Naive B cell (primary cell): ENCODE measurements around the gene ATP1B2. TPM values are rescaled to one million over a fixed set of nuclear protein-coding genes. Genes with fewer than 3 reads are reported as not detected.

Experiments
- ATAC-seq, 2 donors: fragments of 150-1000 bp; cut with Tn5 transposase; 2 replicates each; pipeline ENCODE4 v1.10.0; 2021; ENCODE audit warnings: low read depth in 2 of 2, mild to moderate bottlenecking in 2 of 2, moderate library complexity in 2 of 2
- DNase-seq: peaks from one replicate; pipeline ENCODE4 v3.0.0; 2022
- H3K27ac Mint-ChIP-seq, 6 donors: one replicate each; pipeline ENCODE4 v1.8.0; 2020 to 2022; ENCODE audit warnings: mild to moderate bottlenecking in 6 of 6, mixed read lengths in 6 of 6, moderate library complexity in 5 of 6, inconsistent platforms in 2 of 6
- H3K27me3 Mint-ChIP-seq, 3 donors: one replicate each; pipeline ENCODE4 v1.8.0; 2021 to 2022; ENCODE audit warnings: mixed read lengths in 3 of 3, mild to moderate bottlenecking in 1 of 3
- H3K36me3 Mint-ChIP-seq, 2 donors: one replicate each; pipeline ENCODE4 v1.8.0; 2020 to 2022; ENCODE audit warnings: mixed read lengths in 2 of 2, inconsistent platforms in 1 of 2, mild to moderate bottlenecking in 1 of 2
- H3K4me1 Mint-ChIP-seq, 3 donors: one replicate each; pipeline ENCODE4 v1.8.0; 2020 to 2022; ENCODE audit warnings: mixed read lengths in 3 of 3, inconsistent platforms in 1 of 3, mild to moderate bottlenecking in 1 of 3, moderate library complexity in 1 of 3
- H3K4me3 Mint-ChIP-seq, 8 donors: one replicate each; pipeline ENCODE4 v1.8.0; 2020 to 2022; ENCODE audit warnings: mild to moderate bottlenecking in 8 of 8, mixed read lengths in 8 of 8, moderate library complexity in 8 of 8, inconsistent platforms in 2 of 8
- H3K9me3 Mint-ChIP-seq, 7 donors: one replicate each; pipeline ENCODE4 v1.8.0; 2020 to 2022; ENCODE audit warnings: mixed read lengths in 7 of 7, mild to moderate bottlenecking in 5 of 7, inconsistent platforms in 2 of 7, moderate library complexity in 1 of 7
- polyA plus RNA-seq, 6 donors: library from polyadenylated mRNA; unstranded; fragments of 300-500 nt; fragmentation: Illumina TruSeq; gene quantifications; one replicate each; pipeline ENCODE4 v1.2.3, GENCODE V29; 2021; ENCODE audit warnings: low read depth in 6 of 6

ATP1B2 gene
- polyA plus RNA-seq, 6 donors from 2014 or later, result 0.08 to 0.21 TPM; not detected in 4

- no peak for DNase-seq
- peak overlapping the region in 1 of 6 donors; percentile 44 for H3K27ac Mint-ChIP-seq
- ATAC-seq, result no peak
- peaks cover 12 to 22% of the 10 kb centered on the region in 2 donors for H3K36me3 Mint-ChIP-seq
- peaks cover 13 to 27% (median 16%) of the 10 kb centered on the region in 3 donors for H3K4me1 Mint-ChIP-seq
- H3K9me3 Mint-ChIP-seq, result peaks cover 0 to 9% (median 5%) of the 10 kb centered on the region in 7 donors
- no peaks in the 10 kb centered on the region for H3K27me3 Mint-ChIP-seq
- H3K4me3 Mint-ChIP-seq, result no peak overlapping the region
Measured at GRCh38 chr17:7676533-7676932, 25.8 kb downstream of the ATP1B2 start.

GRCh38 chr17:7677388-7678067 is 26.8 kb downstream of the ATP1B2 start:
- peaks cover 12 to 22% of the 10 kb centered on the region in 2 donors for H3K36me3 Mint-ChIP-seq
- peaks cover 0 to 9% (median 5%) of the 10 kb centered on the region in 7 donors for H3K9me3 Mint-ChIP-seq
- no peaks in the 10 kb centered on the region for H3K27me3 Mint-ChIP-seq
- no peak for DNase-seq
- ATAC-seq, result no peak
- H3K4me1 Mint-ChIP-seq, result peaks cover 13 to 34% (median 16%) of the 10 kb centered on the region in 3 donors
- peak overlapping the region in 3 of 6 donors; percentile 2 to 32 (median 15) for H3K27ac Mint-ChIP-seq
- no peak overlapping the region for H3K4me3 Mint-ChIP-seq

GRCh38 chr17:7684851-7685532 is 34.3 kb downstream of the ATP1B2 start:
- peak overlapping the region; percentile 82 to 100 (median 98) for H3K27ac Mint-ChIP-seq
- no peaks in the 10 kb centered on the region for H3K9me3 Mint-ChIP-seq
- DNase-seq, result no peak
- no peaks in the 10 kb centered on the region for H3K27me3 Mint-ChIP-seq
- ATAC-seq, result no peak
- peaks cover 0 to 9% of the 10 kb centered on the region in 2 donors for H3K36me3 Mint-ChIP-seq
- peak overlapping the region; percentile 90 to 100 (median 98) for H3K4me3 Mint-ChIP-seq
- peaks cover 26 to 66% (median 42%) of the 10 kb centered on the region in 3 donors for H3K4me1 Mint-ChIP-seq

- ATAC-seq (peak; percentile 65 to 69), DNase-seq (peak; percentile 89)
- peak overlapping the region; percentile 97 to 100 (median 99) for H3K27ac Mint-ChIP-seq
- H3K36me3 Mint-ChIP-seq, result peaks cover 0 to 9% of the 10 kb centered on the region in 2 donors
- peaks cover 26 to 65% (median 46%) of the 10 kb centered on the region in 3 donors for H3K4me1 Mint-ChIP-seq
- no peaks in the 10 kb centered on the region for H3K9me3 Mint-ChIP-seq
- no peaks in the 10 kb centered on the region for H3K27me3 Mint-ChIP-seq
- H3K4me3 Mint-ChIP-seq, result peak overlapping the region; percentile 90 to 100 (median 98)
Measured at GRCh38 chr17:7685533-7686221, 35.0 kb downstream of the ATP1B2 start.

- Mint-ChIP-seq H3K27me3 (no peaks in the 10 kb centered on the region), H3K4me3 (peak overlapping the region; percentile 90 to 100 (median 98)), H3K9me3 (no peaks in the 10 kb centered on the region), H3K27ac (peak overlapping the region; percentile 97 to 100 (median 99)), H3K4me1 (peaks cover 30 to 62% (median 46%) of the 10 kb centered on the region in 3 donors), H3K36me3 (peaks cover 0 to 9% of the 10 kb centered on the region in 2 donors)
- ATAC-seq (peak; percentile 47 to 53), DNase-seq (peak; percentile 90)
Measured at GRCh38 chr17:7686222-7687071, 35.7 kb downstream of the ATP1B2 start.

- DNase-seq (peak; percentile 86), ATAC-seq (peak; percentile 51 to 58)
- Mint-ChIP-seq H3K9me3 (no peaks in the 10 kb centered on the region), H3K4me1 (peaks cover 30 to 57% (median 46%) of the 10 kb centered on the region in 3 donors), H3K27ac (peak within 1 kb of the TSS; percentile 97 to 100 (median 99)), H3K27me3 (no peaks in the 10 kb centered on the region), H3K4me3 (peak within 1 kb of the TSS; percentile 90 to 100 (median 98)), H3K36me3 (peaks cover 0 to 9% of the 10 kb centered on the region in 2 donors)
Measured at GRCh38 chr17:7687072-7687907, 36.6 kb downstream of the ATP1B2 start, which contains the start of gene TP53. TSS of gene TP53 (minus strand) at chr17:7687490. CDS start at chr17:7676594, 10,896 bp downstream.

GRCh38 chr17:7687908-7688807 is 37.4 kb downstream of the ATP1B2 start, which contains the start of gene WRAP53:
TSS of gene WRAP53 (plus strand) at chr17:7688477. CDS start at chr17:7688649, 172 bp downstream.
- peak; percentile 94 for DNase-seq
- peak; percentile 68 to 73 for ATAC-seq
- H3K27me3 Mint-ChIP-seq, result no peaks in the 10 kb centered on the region
- peaks cover 32 to 53% (median 46%) of the 10 kb centered on the region in 3 donors for H3K4me1 Mint-ChIP-seq
- peaks cover 5 to 9% of the 10 kb centered on the region in 2 donors for H3K36me3 Mint-ChIP-seq
- H3K9me3 Mint-ChIP-seq, result no peaks in the 10 kb centered on the region
- peak within 1 kb of the TSS; percentile 97 to 100 (median 99) for H3K27ac Mint-ChIP-seq
- H3K4me3 Mint-ChIP-seq, result peak within 1 kb of the TSS; percentile 90 to 100 (median 98)

GRCh38 chr17:7688808-7689316 is 38.1 kb downstream of the ATP1B2 start:
- peaks cover 33 to 50% (median 42%) of the 10 kb centered on the region in 3 donors for H3K4me1 Mint-ChIP-seq
- no peaks in the 10 kb centered on the region for H3K9me3 Mint-ChIP-seq
- H3K4me3 Mint-ChIP-seq, result peak overlapping the region; percentile 90 to 100 (median 98)
- DNase-seq, result no peak
- H3K36me3 Mint-ChIP-seq, result peaks cover 12% of the 10 kb centered on the region in 2 donors
- no peaks in the 10 kb centered on the region for H3K27me3 Mint-ChIP-seq
- H3K27ac Mint-ChIP-seq, result peak overlapping the region in 4 of 6 donors; percentile 53 to 97 (median 88)
- ATAC-seq, result no peak

- Mint-ChIP-seq H3K4me3 (no peak overlapping the region), H3K36me3 (peaks cover 22 to 36% of the 10 kb centered on the region in 2 donors), H3K9me3 (no peaks in the 10 kb centered on the region), H3K27me3 (peaks cover 0 to 2% (median 0%) of the 10 kb centered on the region in 3 donors), H3K27ac (peak overlapping the region in 1 of 6 donors; percentile 1), H3K4me1 (peaks cover 0 to 18% (median 3%) of the 10 kb centered on the region in 3 donors)
- no peak for ATAC-seq
- DNase-seq, result no peak
Measured at GRCh38 chr17:7695586-7695985, 44.9 kb downstream of the ATP1B2 start.

GRCh38 chr17:7697828-7698588 is 47.3 kb downstream of the ATP1B2 start:
- H3K36me3 Mint-ChIP-seq, result peaks cover 34 to 56% of the 10 kb centered on the region in 2 donors

More at GRCh38 chr17:7697828-7698588, 47.3 kb downstream of the ATP1B2 start:
- ATAC-seq, result no peak
- peaks cover 4 to 17% (median 17%) of the 10 kb centered on the region in 3 donors for H3K27me3 Mint-ChIP-seq
- no peak overlapping the region for H3K4me3 Mint-ChIP-seq
- no peak for DNase-seq
- peak overlapping the region in 1 of 6 donors; percentile 27 for H3K27ac Mint-ChIP-seq
- no peaks in the 10 kb centered on the region for H3K9me3 Mint-ChIP-seq
- H3K4me1 Mint-ChIP-seq, result peaks cover 0 to 12% (median 3%) of the 10 kb centered on the region in 3 donors
